K562 (cell line): ENCODE results near the gene CHMP4B. TPM values are rescaled to one million over a fixed set of nuclear protein-coding genes. Genes with fewer than 3 reads are reported as not detected.

Source experiments
- CAMTA2 ChIP-seq: fragments of 250-450 bp; sonication (Bioruptor Pico); conservative IDR thresholded peaks from 2 replicates; pipeline ENCODE4 v1.5.1; 2022
- CBFB ChIP-seq: sonication (generic); formaldehyde crosslinking; IDR thresholded peaks from 2 replicates; pipeline ENCODE4 v1.4.0; 2020; ENCODE audit warnings: mild to moderate bottlenecking, missing genetic modification reagents
- CTBP1 ChIP-seq: fragments of 450-650 bp; IDR thresholded peaks from 2 replicates; pipeline ENCODE4 v1.6.1; 2016; ENCODE audit warnings: borderline replicate concordance
- ESRRB ChIP-seq: fragments of 250-450 bp; sonication (Bioruptor Pico); IDR thresholded peaks from 2 replicates; pipeline ENCODE4 v1.5.0; 2020; ENCODE audit warnings: mild to moderate bottlenecking, moderate library complexity, borderline replicate concordance
- KLF1 ChIP-seq: fragments of 450-650 bp; IDR thresholded peaks from 2 replicates; pipeline ENCODE4 v1.6.1; 2016; ENCODE audit warnings: missing genetic modification characterization, missing compliant biosample characterization
- MECOM ChIP-seq: fragments of 250-450 bp; sonication (Bioruptor Pico); IDR thresholded peaks from 2 replicates; pipeline ENCODE4 v1.8.0; 2022; ENCODE audit warnings: inconsistent platforms
- MEIS2 ChIP-seq: fragments of 450-650 bp; IDR thresholded peaks from 2 replicates; pipeline ENCODE4 v1.6.1; 2014; ENCODE audit warnings: mild to moderate bottlenecking; ENCODE audit not compliant: partially characterized antibody
- PCBP1 ChIP-seq: fragments of 200-400 bp; formaldehyde crosslinking; IDR thresholded peaks from 2 replicates; pipeline ENCODE4 v1.6.1; 2018; ENCODE audit warnings: mild to moderate bottlenecking, low read depth, low read length; ENCODE audit not compliant: poor library complexity, severe bottlenecking
- SIRT6 ChIP-seq: IDR thresholded peaks from one replicate; pipeline ENCODE4 v1.6.1; 2012; ENCODE audit warnings: low read depth, mild to moderate bottlenecking, control low read depth, inconsistent platforms, low read length, moderate library complexity
- STAT5B ChIP-seq: fragments of 250-450 bp; sonication (Bioruptor Pico); IDR thresholded peaks from 2 replicates; pipeline ENCODE4 v1.8.0; 2021; ENCODE audit warnings: mild to moderate bottlenecking, inconsistent platforms
- TGIF2 ChIP-seq: sonication (generic); formaldehyde crosslinking; IDR thresholded peaks from 2 replicates; pipeline ENCODE4 v1.8.1; 2022; ENCODE audit warnings: mild to moderate bottlenecking, missing genetic modification reagents, moderate library complexity
- TRIM24 ChIP-seq, 2 experiments: fragments of 450-650 bp; IDR thresholded peaks; 2 replicates each; pipeline ENCODE4 v1.6.1; 2016
- ZNF239 ChIP-seq: fragments of 250-450 bp; sonication (Bioruptor Pico); IDR thresholded peaks from 2 replicates; pipeline ENCODE4 v1.4.0; 2020; ENCODE audit warnings: mild to moderate bottlenecking
- ZNF707 ChIP-seq: fragments of 250-450 bp; sonication (Bioruptor Pico); conservative IDR thresholded peaks from 2 replicates; pipeline ENCODE4 v1.8.0; 2022; ENCODE audit warnings: inconsistent platforms, mild to moderate bottlenecking, moderate library complexity
- polyA plus RNA-seq, 8 experiments: library from polyadenylated mRNA; depleted of rRNA in 4 of 8; stranded (reverse) in 5 of 8; unstranded in 3 of 8; fragments of >200 nt; fragmentation: Nextera tagmentation in 2 of 8; fragmentation: Illumina TruSeq in 1 of 8; extraction: Ambion mirVana in 2 of 8; extraction: Trizol in 1 of 8; gene quantifications; 2 replicates each; pipeline versions ENCODE4 v1.2.1 to v1.2.3, GENCODE V29; 2011 to 2014; ENCODE audit warnings: inconsistent platforms in 1 of 8, missing spikeins in 1 of 8
- total RNA-seq, 7 experiments: library from RNA; depleted of rRNA in 6 of 7; stranded (reverse); fragments of >200 nt in 6 of 7; fragmentation: Illumina TruSeq in 2 of 7; extraction: Trizol in 2 of 7; gene quantifications; 2 replicates each; pipeline versions ENCODE4 v1.2.1 to v1.2.3, GENCODE V29; 2011 to 2021; ENCODE audit warnings: low replicate concordance in 1 of 7
- TF ChIP-seq, protein P1 (sequence below): sonication (generic); formaldehyde crosslinking; IDR thresholded peaks from 2 replicates; pipeline ENCODE4 v1.8.0; 2022; ENCODE audit warnings: mild to moderate bottlenecking, missing genetic modification reagents
- TF ChIP-seq, protein P2 (sequence below): fragments of 250-450 bp; sonication (Bioruptor Pico); IDR thresholded peaks from 2 replicates; pipeline ENCODE4 v1.4.0; 2020
- TF ChIP-seq, protein P3 (sequence below), 3 experiments: fragments of 200-800 bp in 1 of 3; fragments of 250-450 bp in 1 of 3; fragments of 450-650 bp in 1 of 3; sonication (Bioruptor Pico) in 1 of 3; sonication (Bioruptor generic) in 1 of 3; formaldehyde crosslinking in 1 of 3; IDR thresholded peaks; 2 replicates each; pipeline versions ENCODE4 v1.6.1 to v1.8.0; 2016 to 2022; ENCODE audit warnings: mild to moderate bottlenecking in 2 of 3, missing genetic modification characterization in 2 of 3, missing compliant biosample characterization in 1 of 3, moderate library complexity in 1 of 3
- TF ChIP-seq, protein P4 (sequence below): sonication (generic); formaldehyde crosslinking; IDR thresholded peaks from 2 replicates; pipeline ENCODE4 v1.8.0; 2022; ENCODE audit warnings: mild to moderate bottlenecking, missing genetic modification reagents

CHMP4B gene
- total and polyA plus RNA-seq, 9 of the 15 experiments (the other 6 are each of a cell fraction or from before 2014, with no cell fraction given): 1.8 to 64.7 (median 31.8) TPM

DNA sequence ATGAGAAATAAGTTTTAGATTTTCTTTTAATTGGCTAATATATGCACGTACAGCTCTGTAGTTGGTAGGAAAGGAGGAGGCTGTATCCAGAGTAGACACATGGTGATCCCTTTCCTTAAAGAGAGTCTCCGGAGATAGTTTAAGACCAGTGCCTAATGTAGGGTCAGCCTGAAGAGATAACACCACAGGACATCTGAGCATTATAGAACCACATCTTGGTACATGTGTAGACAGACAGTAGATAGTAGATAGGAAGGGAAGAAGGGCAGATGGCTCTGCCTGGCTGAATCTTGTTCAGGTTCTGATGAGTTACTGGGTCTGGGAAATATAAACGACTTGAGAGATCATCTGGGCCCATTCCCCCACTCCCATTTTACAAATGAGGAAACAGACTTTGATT is 18.5 kb downstream of the CHMP4B start (continued):
- TF ChIP-seq, protein P1, sequence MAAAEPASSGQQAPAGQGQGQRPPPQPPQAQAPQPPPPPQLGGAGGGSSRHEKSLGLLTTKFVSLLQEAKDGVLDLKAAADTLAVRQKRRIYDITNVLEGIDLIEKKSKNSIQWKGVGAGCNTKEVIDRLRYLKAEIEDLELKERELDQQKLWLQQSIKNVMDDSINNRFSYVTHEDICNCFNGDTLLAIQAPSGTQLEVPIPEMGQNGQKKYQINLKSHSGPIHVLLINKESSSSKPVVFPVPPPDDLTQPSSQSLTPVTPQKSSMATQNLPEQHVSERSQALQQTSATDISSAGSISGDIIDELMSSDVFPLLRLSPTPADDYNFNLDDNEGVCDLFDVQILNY (CRISPR knock-in tag): no peak
- no peak for TF ChIP-seq PCBP1
- no peak for TF ChIP-seq TRIM24 (IDR thresholded peaks at IDR 0.05)
- TF ChIP-seq STAT5B (CRISPR knock-in tag): no peak
- TF ChIP-seq KLF1 (tag): no peak
- no peak for TF ChIP-seq SIRT6
- no peak for TF ChIP-seq ZNF239
- TF ChIP-seq MECOM (CRISPR knock-in tag): peak; percentile 92
- TF ChIP-seq, protein P2, sequence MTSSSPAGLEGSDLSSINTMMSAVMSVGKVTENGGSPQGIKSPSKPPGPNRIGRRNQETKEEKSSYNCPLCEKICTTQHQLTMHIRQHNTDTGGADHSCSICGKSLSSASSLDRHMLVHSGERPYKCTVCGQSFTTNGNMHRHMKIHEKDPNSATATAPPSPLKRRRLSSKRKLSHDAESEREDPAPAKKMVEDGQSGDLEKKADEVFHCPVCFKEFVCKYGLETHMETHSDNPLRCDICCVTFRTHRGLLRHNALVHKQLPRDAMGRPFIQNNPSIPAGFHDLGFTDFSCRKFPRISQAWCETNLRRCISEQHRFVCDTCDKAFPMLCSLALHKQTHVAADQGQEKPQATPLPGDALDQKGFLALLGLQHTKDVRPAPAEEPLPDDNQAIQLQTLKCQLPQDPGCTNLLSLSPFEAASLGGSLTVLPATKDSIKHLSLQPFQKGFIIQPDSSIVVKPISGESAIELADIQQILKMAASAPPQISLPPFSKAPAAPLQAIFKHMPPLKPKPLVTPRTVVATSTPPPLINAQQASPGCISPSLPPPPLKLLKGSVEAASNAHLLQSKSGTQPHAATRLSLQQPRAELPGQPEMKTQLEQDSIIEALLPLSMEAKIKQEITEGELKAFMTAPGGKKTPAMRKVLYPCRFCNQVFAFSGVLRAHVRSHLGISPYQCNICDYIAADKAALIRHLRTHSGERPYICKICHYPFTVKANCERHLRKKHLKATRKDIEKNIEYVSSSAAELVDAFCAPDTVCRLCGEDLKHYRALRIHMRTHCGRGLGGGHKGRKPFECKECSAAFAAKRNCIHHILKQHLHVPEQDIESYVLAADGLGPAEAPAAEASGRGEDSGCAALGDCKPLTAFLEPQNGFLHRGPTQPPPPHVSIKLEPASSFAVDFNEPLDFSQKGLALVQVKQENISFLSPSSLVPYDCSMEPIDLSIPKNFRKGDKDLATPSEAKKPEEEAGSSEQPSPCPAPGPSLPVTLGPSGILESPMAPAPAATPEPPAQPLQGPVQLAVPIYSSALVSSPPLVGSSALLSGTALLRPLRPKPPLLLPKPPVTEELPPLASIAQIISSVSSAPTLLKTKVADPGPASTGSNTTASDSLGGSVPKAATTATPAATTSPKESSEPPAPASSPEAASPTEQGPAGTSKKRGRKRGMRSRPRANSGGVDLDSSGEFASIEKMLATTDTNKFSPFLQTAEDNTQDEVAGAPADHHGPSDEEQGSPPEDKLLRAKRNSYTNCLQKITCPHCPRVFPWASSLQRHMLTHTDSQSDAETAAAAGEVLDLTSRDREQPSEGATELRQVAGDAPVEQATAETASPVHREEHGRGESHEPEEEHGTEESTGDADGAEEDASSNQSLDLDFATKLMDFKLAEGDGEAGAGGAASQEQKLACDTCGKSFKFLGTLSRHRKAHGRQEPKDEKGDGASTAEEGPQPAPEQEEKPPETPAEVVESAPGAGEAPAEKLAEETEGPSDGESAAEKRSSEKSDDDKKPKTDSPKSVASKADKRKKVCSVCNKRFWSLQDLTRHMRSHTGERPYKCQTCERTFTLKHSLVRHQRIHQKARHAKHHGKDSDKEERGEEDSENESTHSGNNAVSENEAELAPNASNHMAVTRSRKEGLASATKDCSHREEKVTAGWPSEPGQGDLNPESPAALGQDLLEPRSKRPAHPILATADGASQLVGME (CRISPR knock-in tag): no peak
- TF ChIP-seq ZNF707 (CRISPR knock-in tag): no peak
- peak; percentile 36; the same call in 1 of the 2 replicates for TF ChIP-seq CTBP1
- TF ChIP-seq CAMTA2 (CRISPR knock-in tag): no peak
- TF ChIP-seq, protein P3, sequence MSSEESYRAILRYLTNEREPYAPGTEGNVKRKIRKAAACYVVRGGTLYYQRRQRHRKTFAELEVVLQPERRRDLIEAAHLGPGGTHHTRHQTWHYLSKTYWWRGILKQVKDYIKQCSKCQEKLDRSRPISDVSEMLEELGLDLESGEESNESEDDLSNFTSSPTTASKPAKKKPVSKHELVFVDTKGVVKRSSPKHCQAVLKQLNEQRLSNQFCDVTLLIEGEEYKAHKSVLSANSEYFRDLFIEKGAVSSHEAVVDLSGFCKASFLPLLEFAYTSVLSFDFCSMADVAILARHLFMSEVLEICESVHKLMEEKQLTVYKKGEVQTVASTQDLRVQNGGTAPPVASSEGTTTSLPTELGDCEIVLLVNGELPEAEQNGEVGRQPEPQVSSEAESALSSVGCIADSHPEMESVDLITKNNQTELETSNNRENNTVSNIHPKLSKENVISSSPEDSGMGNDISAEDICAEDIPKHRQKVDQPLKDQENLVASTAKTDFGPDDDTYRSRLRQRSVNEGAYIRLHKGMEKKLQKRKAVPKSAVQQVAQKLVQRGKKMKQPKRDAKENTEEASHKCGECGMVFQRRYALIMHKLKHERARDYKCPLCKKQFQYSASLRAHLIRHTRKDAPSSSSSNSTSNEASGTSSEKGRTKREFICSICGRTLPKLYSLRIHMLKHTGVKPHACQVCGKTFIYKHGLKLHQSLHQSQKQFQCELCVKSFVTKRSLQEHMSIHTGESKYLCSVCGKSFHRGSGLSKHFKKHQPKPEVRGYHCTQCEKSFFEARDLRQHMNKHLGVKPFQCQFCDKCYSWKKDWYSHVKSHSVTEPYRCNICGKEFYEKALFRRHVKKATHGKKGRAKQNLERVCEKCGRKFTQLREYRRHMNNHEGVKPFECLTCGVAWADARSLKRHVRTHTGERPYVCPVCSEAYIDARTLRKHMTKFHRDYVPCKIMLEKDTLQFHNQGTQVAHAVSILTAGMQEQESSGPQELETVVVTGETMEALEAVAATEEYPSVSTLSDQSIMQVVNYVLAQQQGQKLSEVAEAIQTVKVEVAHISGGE (CRISPR knock-in tag; IDR thresholded peaks at IDR 0.05): no peak
- TF ChIP-seq CBFB (CRISPR knock-in tag): no peak
- TF ChIP-seq MEIS2: peak; percentile 46
- no peak for TF ChIP-seq TGIF2 (CRISPR knock-in tag)
- TF ChIP-seq, protein P4, sequence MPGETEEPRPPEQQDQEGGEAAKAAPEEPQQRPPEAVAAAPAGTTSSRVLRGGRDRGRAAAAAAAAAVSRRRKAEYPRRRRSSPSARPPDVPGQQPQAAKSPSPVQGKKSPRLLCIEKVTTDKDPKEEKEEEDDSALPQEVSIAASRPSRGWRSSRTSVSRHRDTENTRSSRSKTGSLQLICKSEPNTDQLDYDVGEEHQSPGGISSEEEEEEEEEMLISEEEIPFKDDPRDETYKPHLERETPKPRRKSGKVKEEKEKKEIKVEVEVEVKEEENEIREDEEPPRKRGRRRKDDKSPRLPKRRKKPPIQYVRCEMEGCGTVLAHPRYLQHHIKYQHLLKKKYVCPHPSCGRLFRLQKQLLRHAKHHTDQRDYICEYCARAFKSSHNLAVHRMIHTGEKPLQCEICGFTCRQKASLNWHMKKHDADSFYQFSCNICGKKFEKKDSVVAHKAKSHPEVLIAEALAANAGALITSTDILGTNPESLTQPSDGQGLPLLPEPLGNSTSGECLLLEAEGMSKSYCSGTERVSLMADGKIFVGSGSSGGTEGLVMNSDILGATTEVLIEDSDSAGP (CRISPR knock-in tag): no peak
- no peak for TF ChIP-seq ESRRB
